KMS-11 (cell line): Measurements from ENCODE around the gene SDF2.
A peak's percentile ranks its signal among the peaks of the same experiment; 100 is the strongest.
"Not testable (repeated sequence)": the region's sequence is repeated elsewhere in the genome, so short reads cannot be mapped to it uniquely, and the experiment has no call there.

Source experiments
- H2AFZ ChIP-seq: fragments of 200-600 bp; sonication (generic); 2 replicates; pipeline ENCODE4 v1.6.1; 2016; ENCODE audit warnings: antibody characterized with exemption, mixed run types, low read depth
- H3K27ac ChIP-seq: fragments of 200-600 bp; sonication (generic); 2 replicates; pipeline ENCODE4 v1.6.1; 2016; ENCODE audit warnings: mild to moderate bottlenecking, mixed run types
- H3K27me3 ChIP-seq: fragments of 200-600 bp; sonication (generic); 2 replicates; pipeline ENCODE4 v1.6.1; 2017; ENCODE audit warnings: mild to moderate bottlenecking, low read depth, mixed run types, moderate library complexity; ENCODE audit not compliant: insufficient read depth
- H3K36me3 ChIP-seq: fragments of 200-600 bp; sonication (generic); 2 replicates; pipeline ENCODE4 v1.6.1; 2017; ENCODE audit warnings: mild to moderate bottlenecking, mixed run types; ENCODE audit not compliant: insufficient read depth
- H3K4me1 ChIP-seq: fragments of 200-600 bp; sonication (generic); 2 replicates; pipeline ENCODE4 v1.6.1; 2016; ENCODE audit warnings: mild to moderate bottlenecking, low read depth, mixed run types; ENCODE audit not compliant: poor library complexity, severe bottlenecking
- H3K4me2 ChIP-seq: fragments of 200-600 bp; sonication (generic); 2 replicates; pipeline ENCODE4 v1.7.0; 2016; ENCODE audit warnings: mild to moderate bottlenecking, mixed run types
- H3K4me3 ChIP-seq: fragments of 200-600 bp; sonication (generic); IDR thresholded peaks from 2 replicates; pipeline ENCODE4 v1.6.1; 2017; ENCODE audit warnings: low read depth, low read length, mixed read lengths; ENCODE audit not compliant: insufficient read depth
- H3K79me2 ChIP-seq: fragments of 200-600 bp; sonication (generic); 2 replicates; pipeline ENCODE4 v1.6.1; 2016; ENCODE audit warnings: low read depth, mixed run types; ENCODE audit not compliant: insufficient read depth
- H3K9ac ChIP-seq: fragments of 200-600 bp; sonication (generic); 2 replicates; pipeline ENCODE4 v1.6.1; 2016; ENCODE audit warnings: mild to moderate bottlenecking, mixed run types
- H4K20me1 ChIP-seq: fragments of 200-600 bp; sonication (generic); 2 replicates; pipeline ENCODE4 v1.6.1; 2016; ENCODE audit warnings: mild to moderate bottlenecking, mixed run types; ENCODE audit not compliant: insufficient read depth
- CTCF ChIP-seq: fragments of 200-600 bp; sonication (generic); conservative IDR thresholded peaks from 2 replicates; pipeline ENCODE4 v1.6.1; 2017; ENCODE audit warnings: low read depth, mild to moderate bottlenecking, antibody characterized with exemption, low read length, moderate library complexity, mixed read lengths

Gene SDF2

GRCh38 chr17:28612531-28612930 is 49.2 kb downstream of the SDF2 start:
- peaks cover 4% of the 10 kb centered on the region for H3K4me1 ChIP-seq
- H3K4me2 ChIP-seq = no peak overlapping the region
- H3K27ac ChIP-seq = no peak overlapping the region
- H3K79me2 ChIP-seq = no peaks in the 10 kb centered on the region
- no peak overlapping the region for H3K4me3 ChIP-seq
- peaks cover 14% of the 10 kb centered on the region; the same call in 1 of the 2 replicates for H3K36me3 ChIP-seq
- TF ChIP-seq CTCF = no peak
- H2AFZ ChIP-seq = no peak overlapping the region
- no peaks in the 10 kb centered on the region for H3K27me3 ChIP-seq
- H4K20me1 ChIP-seq = no peaks in the 10 kb centered on the region
- no peak overlapping the region for H3K9ac ChIP-seq

DNA sequence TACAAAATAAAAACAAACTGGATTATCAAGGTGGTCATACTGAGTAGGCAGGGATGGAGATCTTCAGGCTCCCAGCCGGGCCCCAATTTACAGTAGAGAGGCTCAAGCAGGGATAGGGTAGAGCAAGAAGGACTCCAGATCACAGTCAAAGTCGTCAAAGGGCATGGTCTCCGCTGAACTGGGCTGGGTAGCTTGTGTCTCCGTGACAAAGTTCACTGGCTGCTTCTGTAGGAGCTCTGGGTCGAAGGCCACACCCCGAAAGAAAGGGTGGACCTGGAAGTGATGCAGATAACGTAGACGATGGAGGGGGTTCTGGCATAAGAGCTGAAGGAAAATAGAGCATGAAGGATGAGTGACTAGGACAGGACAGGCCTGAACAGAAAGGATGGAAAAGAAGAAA is 51.3 kb downstream of the SDF2 start:
- no peak overlapping the region for H3K9ac ChIP-seq
- no peak overlapping the region for H3K4me2 ChIP-seq
- peaks cover 4% of the 10 kb centered on the region for H3K4me1 ChIP-seq
- no peaks in the 10 kb centered on the region for H3K79me2 ChIP-seq
- peaks cover 5% of the 10 kb centered on the region; the same call in 1 of the 2 replicates for H3K36me3 ChIP-seq
- no peak overlapping the region for H3K4me3 ChIP-seq
- H3K27ac ChIP-seq = no peak overlapping the region
- H4K20me1 ChIP-seq = no peaks in the 10 kb centered on the region
- H3K27me3 ChIP-seq = no peaks in the 10 kb centered on the region
- no peak for TF ChIP-seq CTCF
- no peak overlapping the region for H2AFZ ChIP-seq

DNA sequence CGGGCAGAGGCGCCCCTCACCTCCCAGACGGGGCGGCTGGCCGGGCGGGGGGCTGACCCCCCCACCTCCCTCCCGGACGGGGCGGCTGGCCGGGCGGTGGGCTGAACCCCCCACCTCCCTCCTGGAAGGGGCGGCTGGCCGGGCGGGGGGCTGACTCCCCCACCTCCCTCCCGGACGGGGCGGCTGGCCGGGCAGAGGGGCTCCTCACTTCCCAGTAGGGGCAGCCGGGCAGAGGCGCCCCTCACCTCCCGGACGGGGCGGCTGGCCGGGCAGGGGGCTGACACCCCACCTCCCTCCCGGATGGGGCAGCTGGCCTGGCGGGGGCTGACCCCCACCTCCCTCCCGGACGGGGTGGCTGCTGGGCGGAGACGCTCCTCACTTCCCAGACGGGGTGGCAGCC is 57.7 kb downstream of the SDF2 start:
- not testable (repeated sequence) for H2AFZ ChIP-seq, H3K36me3 ChIP-seq

DNA sequence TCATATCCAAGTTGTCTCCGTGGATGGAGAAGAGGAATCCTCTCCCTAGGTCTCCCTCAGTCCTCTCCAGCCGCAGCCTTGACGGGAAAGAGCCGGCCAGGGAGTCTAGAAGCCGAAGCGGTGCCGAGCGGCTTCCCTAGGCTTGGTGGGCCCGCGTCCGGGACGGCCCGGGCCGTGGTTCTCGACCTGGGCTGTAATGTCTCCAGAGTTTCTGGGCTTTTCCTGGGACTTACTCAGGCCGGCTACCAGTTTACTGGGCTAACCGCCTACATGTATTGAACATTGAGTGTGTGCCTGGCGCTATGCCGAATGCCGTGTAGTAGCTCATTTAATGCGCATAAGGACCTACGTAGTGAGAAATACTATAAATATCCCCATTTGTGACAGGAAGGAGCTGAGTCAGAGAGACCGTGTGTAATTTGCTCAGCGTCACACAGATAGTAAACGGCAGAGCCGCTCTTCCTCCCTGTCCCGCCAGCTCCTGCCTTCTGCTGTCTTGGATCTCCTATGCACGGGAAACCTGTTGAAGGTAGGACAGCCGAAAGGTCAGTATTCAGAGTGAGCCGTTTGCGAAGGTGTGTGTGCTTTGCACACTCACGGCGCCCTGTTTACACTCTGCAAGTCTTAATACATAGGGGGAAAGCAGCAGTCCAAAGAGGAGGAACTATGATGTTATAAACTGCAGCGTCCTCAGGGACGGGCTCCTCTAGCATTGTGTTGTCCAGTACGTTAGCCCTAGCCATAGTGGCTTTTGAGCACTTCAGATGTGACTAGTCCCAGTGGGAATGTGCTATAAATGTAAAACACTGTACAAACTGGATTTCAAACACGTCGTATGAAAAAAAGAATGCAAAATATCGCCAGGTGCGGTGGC is 62.2 kb downstream of the SDF2 start:
- Histone ChIP-seq H4K20me1 (no peaks in the 10 kb centered on the region), H3K4me3 (no peak overlapping the region), H2AFZ (peak overlapping the region; percentile 91), H3K4me1 (peaks cover 19% of the 10 kb centered on the region), H3K27me3 (no peaks in the 10 kb centered on the region), H3K79me2 (peaks cover 38% of the 10 kb centered on the region), H3K4me2 (peak overlapping the region; percentile 78), H3K36me3 (no peaks in the 10 kb centered on the region; the same call in 1 of the 2 replicates), H3K27ac (peak overlapping the region; percentile 88), H3K9ac (peak overlapping the region; percentile 79)
- TF ChIP-seq CTCF = no peak

More for the DNA sequence above, 57.7 kb downstream of the SDF2 start:
- H3K4me2 ChIP-seq, H3K9ac ChIP-seq, H3K27ac ChIP-seq, H3K4me3 ChIP-seq, H3K27me3 ChIP-seq, H4K20me1 ChIP-seq, H3K4me1 ChIP-seq, H3K79me2 ChIP-seq: not testable (repeated sequence)

DNA sequence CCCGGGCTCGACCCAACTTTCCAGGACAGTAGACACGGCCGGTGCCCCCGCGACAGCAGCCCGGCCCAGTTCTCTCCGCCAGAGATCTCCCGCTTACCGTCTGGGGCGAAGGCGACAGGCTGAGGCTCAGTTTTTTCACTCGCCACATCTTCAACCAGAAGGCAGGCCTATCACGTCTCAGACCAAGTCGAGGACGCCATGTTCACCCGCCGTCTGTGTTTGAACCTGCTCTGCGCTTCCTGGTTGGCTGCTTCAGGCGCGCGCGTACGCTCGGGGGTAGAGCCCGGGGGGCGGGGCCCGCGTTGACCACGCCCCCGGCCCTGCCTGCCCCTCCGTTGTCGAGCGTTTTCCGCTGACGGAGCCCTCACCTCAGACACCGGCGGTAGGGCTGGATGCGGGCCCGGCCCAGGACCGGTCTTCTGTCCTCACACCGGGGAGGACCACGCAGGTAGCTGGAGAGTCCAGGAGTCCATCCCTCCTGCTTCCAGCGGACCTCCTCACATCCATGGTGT is 62.9 kb downstream of the SDF2 start, which contains the start of gene SPAG5:
SPAG5 (minus strand) TSS at position 227 of the 512 bp plus-strand sequence; CDS start at position 148, 79 bp downstream.
- TF ChIP-seq CTCF = no peak
- peak within 1 kb of the TSS; percentile 88 for H3K27ac ChIP-seq
- peaks cover 19% of the 10 kb centered on the region for H3K4me1 ChIP-seq

More for the DNA sequence above, 62.9 kb downstream of the SDF2 start, which contains the start of gene SPAG5:
- Histone ChIP-seq H3K79me2 (peaks cover 38% of the 10 kb centered on the region), H3K36me3 (no peaks in the 10 kb centered on the region; the same call in 1 of the 2 replicates), H3K9ac (peak within 1 kb of the TSS; percentile 79), H3K4me3 (no peak within 1 kb of the TSS), H4K20me1 (no peaks in the 10 kb centered on the region), H2AFZ (peak within 1 kb of the TSS; percentile 91), H3K4me2 (peak within 1 kb of the TSS; percentile 78), H3K27me3 (no peaks in the 10 kb centered on the region)
